Measurements from ENCODE around the gene CYBA. TPM values are rescaled to one million over a fixed set of nuclear protein-coding genes. Genes with fewer than 3 reads are reported as not detected.

The CYBA gene
- total and polyA plus RNA-seq, 2 of the 13 experiments (the other 11 are each of a cell fraction or from before 2014, with no cell fraction given) = 196 to 250 TPM

- TF ChIP-seq ZFP36 (IDR thresholded peaks at IDR 0.05; ENCODE audit: borderline replicate concordance, low read depth, low read length, partially characterized antibody) (no peak), ZNF687 (CRISPR knock-in tag; IDR thresholded peaks at IDR 0.05) (peak; percentile 33), POLR2A (IDR thresholded peaks at IDR 0.05; ENCODE audit: insufficient read depth in 1 of 2, low read depth in 2 of 2, low read length in 2 of 2) (peak in 1 of 2 experiments; percentile 19; a peak in 1 of 4 replicates), NONO (IDR thresholded peaks at IDR 0.05) (no peak), NONO (CRISPR knock-in tag; conservative IDR thresholded peaks at IDR 0.05) (no peak), NFKB2 (CRISPR knock-in tag; IDR thresholded peaks at IDR 0.05; ENCODE audit: borderline replicate concordance) (no peak), ZHX2 (IDR thresholded peaks at IDR 0.05; ENCODE audit: low read depth) (no peak), ZHX2 (CRISPR knock-in tag; IDR thresholded peaks at IDR 0.05; ENCODE audit: borderline replicate concordance) (no peak), ZNF790 (CRISPR knock-in tag; IDR thresholded peaks at IDR 0.05; ENCODE audit: borderline replicate concordance) (0 out of 2 replicates have a peak, but pooled peaks have one; percentile 52), MNT (IDR thresholded peaks at IDR 0.05) (no peak), ZNF230 (CRISPR knock-in tag; IDR thresholded peaks at IDR 0.05) (0 out of 2 replicates have a peak, but pooled peaks have one; percentile 15), ZNF337 (CRISPR knock-in tag; IDR thresholded peaks at IDR 0.05; ENCODE audit: borderline replicate concordance, low read depth) (no peak), CCDC6 (CRISPR knock-in tag; IDR thresholded peaks at IDR 0.05) (no peak), ZNF280B (CRISPR knock-in tag; IDR thresholded peaks at IDR 0.05; ENCODE audit: borderline replicate concordance) (0 out of 2 replicates have a peak, but pooled peaks have one; percentile 3), HOXA3 (CRISPR knock-in tag; IDR thresholded peaks at IDR 0.05) (0 out of 2 replicates have a peak, but pooled peaks have one; percentile 6)
Observed at GRCh38 chr16:88676502-88677242, 25.8 kb upstream of the CYBA start (continued).
